K562 (cell line): Measurements from ENCODE around the gene DYNLT4. TPM values are rescaled to one million over a fixed set of nuclear protein-coding genes. Genes with fewer than 3 reads are reported as not detected.

ENCODE experiments used
- ATAC-seq: fragments of 200-7000 bp; cut with Tn5 transposase; 3 replicates; pipeline ENCODE4 v1.9.1; 2020; ENCODE audit warnings: moderate library complexity
- BruUV-seq: library from RNA; stranded (reverse); fragments of 400-500 nt; replicated peaks from 2 replicates; lab custom pipeline; 2021; lab: Mats Ljungman, UMichigan
- CTCF ChIA-PET: fragments of 300-600 bp; formaldehyde crosslinking; extraction: SDS; loops from one replicate; lab custom pipeline; 2021; ENCODE audit warnings: low intra/inter-chr PET ratio; lab: Yijun Ruan, JAX
- POLR2A ChIA-PET: fragments of 300-600, 350-650 bp; sonication (Branson Sonifier 250); formaldehyde crosslinking; extraction: SDS; loops from one replicate; lab custom pipeline; 2021; ENCODE audit warnings: antibody characterized with exemption, inconsistent platforms; lab: Yijun Ruan, JAX
- DNase-seq, 4 experiments: peaks; one replicate each; pipeline versions ENCODE4 v3.0.0 to v3.0.0-alpha.2; 2011 to 2018; ENCODE audit warnings: low spot score in 3 of 4, mixed read lengths in 3 of 4; ENCODE audit errors: extremely low read depth in 1 of 4
- FAIRE-seq: peaks from 2 replicates; lab custom pipeline; 2011; peaks lifted over from hg19 to GRCh38; lab: Jason Lieb, UNC
- H2AFZ ChIP-seq: 2 replicates; pipeline ENCODE4 v1.6.0; 2011; ENCODE audit warnings: low read depth, low read length, control low read depth, inconsistent platforms
- H3K27ac ChIP-seq: fragments of 200-600 bp; 3 replicates; pipeline ENCODE4 v1.8.0; 2011; ENCODE audit warnings: low read depth, mild to moderate bottlenecking, control low read depth, inconsistent platforms, low read length, moderate library complexity, mixed read lengths; ENCODE audit errors: extremely low read depth
- H3K27me3 ChIP-seq, 2 experiments: fragments of 300-600 bp in 1 of 2; 2 replicates in 1 of 2; 3 replicates in 1 of 2; pipeline versions ENCODE4 v1.6.0 to v1.8.0; 2011; ENCODE audit warnings: inconsistent platforms in 2 of 2, low read length in 2 of 2, mild to moderate bottlenecking in 1 of 2, mixed read lengths in 1 of 2, moderate library complexity in 1 of 2; ENCODE audit not compliant: control insufficient read depth in 2 of 2, insufficient read depth in 2 of 2
- H3K36me3 ChIP-seq: fragments of 300-600 bp; 3 replicates; pipeline ENCODE4 v1.8.0; 2011; ENCODE audit warnings: mild to moderate bottlenecking, low read length, inconsistent platforms; ENCODE audit not compliant: control insufficient read depth, insufficient read depth
- H3K4me1 ChIP-seq, 2 experiments: fragments of 200-600 bp in 1 of 2; replicated peaks in 1 of 2; 2 replicates in 1 of 2; 3 replicates in 1 of 2; pipeline versions ENCODE4 v1.5.1 to v1.8.0; 2011; ENCODE audit warnings: inconsistent platforms in 2 of 2, low read length in 2 of 2, mild to moderate bottlenecking in 1 of 2, mixed read lengths in 1 of 2, moderate library complexity in 1 of 2; ENCODE audit not compliant: control insufficient read depth in 2 of 2, insufficient read depth in 2 of 2
- H3K4me2 ChIP-seq: 2 replicates; pipeline ENCODE4 v1.6.1; 2011; ENCODE audit warnings: low read length, control low read depth, inconsistent platforms, mixed read lengths; ENCODE audit not compliant: insufficient read depth
- H3K4me3 ChIP-seq: fragments of 200-600 bp; sonication (generic), shearing (Covaris generic); 2 replicates; pipeline ENCODE4 v1.5.1; 2016; ENCODE audit warnings: control low read depth, inconsistent platforms
- H3K79me2 ChIP-seq: fragments of 200-600 bp; 3 replicates; pipeline ENCODE4 v1.8.0; 2011; ENCODE audit warnings: low read length, inconsistent platforms; ENCODE audit not compliant: control insufficient read depth, insufficient read depth
- H3K9ac ChIP-seq, 2 experiments: 2 replicates each; pipeline versions ENCODE4 v1.6.0 to v1.6.1; 2011; ENCODE audit warnings: low read depth in 2 of 2, low read length in 2 of 2, control low read depth in 1 of 2, inconsistent platforms in 1 of 2, mild to moderate bottlenecking in 1 of 2, mixed read lengths in 1 of 2; ENCODE audit not compliant: insufficient read depth in 1 of 2
- H3K9me1 ChIP-seq: one replicate; pipeline ENCODE4 v1.6.0; 2011; ENCODE audit warnings: inconsistent platforms, mild to moderate bottlenecking, low read length, moderate library complexity; ENCODE audit not compliant: control insufficient read depth, insufficient read depth
- H3K9me3 ChIP-seq: replicated peaks from 2 replicates; pipeline ENCODE4 v1.5.1; 2011; ENCODE audit warnings: low read depth, low read length, inconsistent platforms; ENCODE audit not compliant: control insufficient read depth, insufficient read depth
- H4K20me1 ChIP-seq: replicated peaks from 2 replicates; pipeline ENCODE4 v1.6.1; 2011; ENCODE audit warnings: low read length, inconsistent platforms, mixed read lengths; ENCODE audit not compliant: control insufficient read depth, insufficient read depth
- NFIC ChIP-seq: fragments of 450-650 bp; IDR thresholded peaks from 2 replicates; pipeline ENCODE4 v1.6.1; 2017; ENCODE audit warnings: mild to moderate bottlenecking, inconsistent platforms
- PTBP1 ChIP-seq: fragments of 200-400 bp; formaldehyde crosslinking; IDR thresholded peaks from 2 replicates; pipeline ENCODE4 v1.6.1; 2017; ENCODE audit warnings: low read depth, low read length
- ZFP36 ChIP-seq: fragments of 150-350 bp; IDR thresholded peaks from 2 replicates; pipeline ENCODE4 v1.6.1; 2018; ENCODE audit warnings: low read length, low read depth; ENCODE audit not compliant: partially characterized antibody
- ZKSCAN3 ChIP-seq: fragments of 250-450 bp; sonication (Bioruptor Pico); IDR thresholded peaks from 2 replicates; pipeline ENCODE4 v1.4.0; 2020
- ZNF124 ChIP-seq: sonication (generic); formaldehyde crosslinking; IDR thresholded peaks from 2 replicates; pipeline ENCODE4 v1.8.1; 2022; ENCODE audit warnings: missing genetic modification reagents
- WGBS: fragments of 100-300 bp; shearing (Covaris generic); methylation state at CpG from one replicate; pipeline ENCODE4 v1.1.6; 2016; ENCODE audit warnings: low coverage, mixed read lengths; ENCODE audit not compliant: insufficient coverage; ENCODE audit errors: missing lambda C conversion rate; 5-methylcytosine and 5-hydroxymethylcytosine counted together
- in situ Hi-C: fragments of 300-500 bp; cut with MboI; formaldehyde crosslinking; loops from 4 replicates; pipeline ENCODE4 v1.15.0; 2018; ENCODE audit warnings: inconsistent platforms, mixed read lengths
- intact Hi-C: fragments of 100-400 bp; cut with micrococcal nuclease; formaldehyde crosslinking; loops from 2 replicates; pipeline ENCODE4 v1.14.2; 2022
- polyA plus RNA-seq, 8 experiments: library from polyadenylated mRNA; depleted of rRNA in 4 of 8; stranded (reverse) in 5 of 8; unstranded in 3 of 8; fragments of >200 nt; fragmentation: Nextera tagmentation in 2 of 8; fragmentation: Illumina TruSeq in 1 of 8; extraction: Ambion mirVana in 2 of 8; extraction: Trizol in 1 of 8; gene quantifications; 2 replicates each; pipeline versions ENCODE4 v1.2.1 to v1.2.3, GENCODE V29; 2011 to 2014; ENCODE audit warnings: inconsistent platforms in 1 of 8, missing spikeins in 1 of 8
- total RNA-seq, 7 experiments: library from RNA; depleted of rRNA in 6 of 7; stranded (reverse); fragments of >200 nt in 6 of 7; fragmentation: Illumina TruSeq in 2 of 7; extraction: Trizol in 2 of 7; gene quantifications; 2 replicates each; pipeline versions ENCODE4 v1.2.1 to v1.2.3, GENCODE V29; 2011 to 2021; ENCODE audit warnings: low replicate concordance in 1 of 7
- TF ChIP-seq, protein P1 (sequence below): fragments of 200-800 bp; sonication (Bioruptor generic); IDR thresholded peaks from 2 replicates; pipeline ENCODE4 v1.6.1; 2017; ENCODE audit warnings: missing genetic modification characterization, missing compliant biosample characterization

DYNLT4 gene
- total and polyA plus RNA-seq, 9 of the 15 experiments (the other 6 are each of a cell fraction or from before 2014, with no cell fraction given): 0.29 to 0.73 TPM; not detected in 7

GRCh38 chr1:44832056-44832705 is 25.0 kb upstream of the DYNLT4 start:
- in situ Hi-C loops: no loop called here
- POLR2A ChIA-PET: interaction anchor here (1.0 to 11.1 kb wide), 7 partner anchors 11 to 180 kb away, joined by 3 to 217 read pairs (median 6); partner anchors contain the start of genes BTBD19, PTCH2, RPS8 and UROD

More at GRCh38 chr1:44832056-44832705, 25.0 kb upstream of the DYNLT4 start:
- no peaks in the 10 kb centered on the region for H3K27me3 ChIP-seq
- H3K9me1 ChIP-seq: no peaks in the 10 kb centered on the region
- WGBS: 68% methylated on average over 13 of the region's 13 CpGs
- H3K4me3 ChIP-seq: no peak overlapping the region
- no peaks in the 10 kb centered on the region for H3K36me3 ChIP-seq
- H3K79me2 ChIP-seq: no peaks in the 10 kb centered on the region
- H2AFZ ChIP-seq: no peak overlapping the region
- no peaks in the 10 kb centered on the region for H4K20me1 ChIP-seq
- CTCF ChIA-PET: interaction anchor here (0.5 kb wide), 1 partner anchor 588 kb away, joined by 4 read pairs; no protein-coding TSS in a partner anchor
- TF ChIP-seq, protein P1, sequence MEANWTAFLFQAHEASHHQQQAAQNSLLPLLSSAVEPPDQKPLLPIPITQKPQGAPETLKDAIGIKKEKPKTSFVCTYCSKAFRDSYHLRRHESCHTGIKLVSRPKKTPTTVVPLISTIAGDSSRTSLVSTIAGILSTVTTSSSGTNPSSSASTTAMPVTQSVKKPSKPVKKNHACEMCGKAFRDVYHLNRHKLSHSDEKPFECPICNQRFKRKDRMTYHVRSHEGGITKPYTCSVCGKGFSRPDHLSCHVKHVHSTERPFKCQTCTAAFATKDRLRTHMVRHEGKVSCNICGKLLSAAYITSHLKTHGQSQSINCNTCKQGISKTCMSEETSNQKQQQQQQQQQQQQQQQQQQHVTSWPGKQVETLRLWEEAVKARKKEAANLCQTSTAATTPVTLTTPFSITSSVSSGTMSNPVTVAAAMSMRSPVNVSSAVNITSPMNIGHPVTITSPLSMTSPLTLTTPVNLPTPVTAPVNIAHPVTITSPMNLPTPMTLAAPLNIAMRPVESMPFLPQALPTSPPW (CRISPR knock-in tag): 0 out of 2 replicates have a peak, but pooled peaks have one; percentile 7
- TF ChIP-seq NFIC: peak; percentile 76
- TF ChIP-seq ZKSCAN3 (CRISPR knock-in tag): no peak
- peak; percentile 93 for TF ChIP-seq ZFP36
- TF ChIP-seq PTBP1: no peak
- no peak for TF ChIP-seq ZNF124 (CRISPR knock-in tag)
- peak overlapping the region in 1 of 2 experiments; percentile 40; a peak in 2 of 4 replicates for H3K9ac ChIP-seq
- H3K9me3 ChIP-seq: no peaks in the 10 kb centered on the region
- ATAC-seq (peak; percentile 3; the same call in 2 of the 3 replicates), FAIRE-seq (no peak), DNase-seq (peak in 3 of 4 experiments; percentile 37 to 43 (median 38))
- H3K27ac ChIP-seq: no peak overlapping the region
- no peak overlapping the region for H3K4me2 ChIP-seq
- BruUV-seq: no TSS peak
- intact Hi-C loops: loop anchor here (5.0 to 10.0 kb wide), 2 partner anchors 40 to 393 kb away; no protein-coding TSS in a partner anchor
- H3K4me1 ChIP-seq: peaks cover 51 to 63% of the 10 kb centered on the region in 2 experiments
